ENCODE results near the gene PDE4C.
A peak's percentile ranks its signal among the peaks of the same experiment; 100 is the strongest.
"Not testable (repeated sequence)": the region's sequence is repeated elsewhere in the genome, so short reads cannot be mapped to it uniquely, and the experiment has no call there.

PDE4C gene

GRCh38 chr19:18223860-18224524 lies 2.2 kb downstream of the PDE4C start:
- DNase-seq (ENCODE audit: low read depth in 2 of 2): no peak

- DNase-seq (ENCODE audit: low read depth in 2 of 2): no peak
These were observed 4.2 kb downstream of the PDE4C start for GRCh38 chr19:18221815-18222725.

GRCh38 chr19:18220632-18221275 lies 5.5 kb downstream of the PDE4C start:
- no peak for DNase-seq (ENCODE audit: low read depth in 2 of 2)

- DNase-seq (ENCODE audit: low read depth in 2 of 2): no peak
These were observed 6.2 kb downstream of the PDE4C start for GRCh38 chr19:18219911-18220631.

- no peak for DNase-seq (ENCODE audit: low read depth in 2 of 2)
These were observed 7.6 kb downstream of the PDE4C start for GRCh38 chr19:18218600-18218999.

GRCh38 chr19:18218159-18218558 lies 8.1 kb downstream of the PDE4C start:
- no peak for DNase-seq (ENCODE audit: low read depth in 2 of 2)

- no peak for DNase-seq (ENCODE audit: low read depth in 2 of 2)
These were observed 9.4 kb downstream of the PDE4C start for GRCh38 chr19:18216789-18217188.

GRCh38 chr19:18214779-18215433 lies 11.3 kb downstream of the PDE4C start:
- no peak for DNase-seq (ENCODE audit: low read depth in 2 of 2)

GRCh38 chr19:18211683-18212082 lies 14.6 kb downstream of the PDE4C start:
- no peak for DNase-seq (ENCODE audit: low read depth in 2 of 2)

GRCh38 chr19:18209912-18210311 lies 16.3 kb downstream of the PDE4C start:
- not testable (repeated sequence) for DNase-seq (ENCODE audit: low read depth in 2 of 2)

GRCh38 chr19:18208098-18208951 lies 17.9 kb downstream of the PDE4C start:
- peak in 1 of 2 experiments; percentile 45 for DNase-seq (ENCODE audit: low read depth in 2 of 2)

GRCh38 chr19:18206018-18206417 lies 20.2 kb downstream of the PDE4C start:
- no peak for DNase-seq (ENCODE audit: low read depth in 2 of 2)

GRCh38 chr19:18205200-18205892 lies 20.9 kb downstream of the PDE4C start:
- DNase-seq (ENCODE audit: low read depth in 2 of 2): no peak

GRCh38 chr19:18204394-18205199 lies 21.6 kb downstream of the PDE4C start:
- no peak for DNase-seq (ENCODE audit: low read depth in 2 of 2)

- DNase-seq (ENCODE audit: low read depth in 2 of 2): peak; percentile 100
These were observed 22.3 kb downstream of the PDE4C start, which contains the start of gene RAB3A for GRCh38 chr19:18203863-18204393. Gene RAB3A, minus strand, starts transcription at chr19:18204042. Its CDS starts 1,302 bp downstream, at chr19:18202740.

GRCh38 chr19:18203408-18203862 lies 22.8 kb downstream of the PDE4C start:
- DNase-seq (ENCODE audit: low read depth in 2 of 2): no peak

GRCh38 chr19:18202778-18203407 lies 23.3 kb downstream of the PDE4C start:
- no peak for DNase-seq (ENCODE audit: low read depth in 2 of 2)

GRCh38 chr19:18202397-18202777 lies 23.9 kb downstream of the PDE4C start:
- DNase-seq (ENCODE audit: low read depth in 2 of 2): no peak

Data from fibroblast of skin of left biceps (primary cell).